H9 (cell line): ENCODE data around the gene ENO4. TPM values are rescaled to one million over a fixed set of nuclear protein-coding genes. Genes with fewer than 3 reads are reported as not detected.

Experiments used
- DNase-seq: peaks from one replicate; pipeline ENCODE4 v3.0.0-alpha.2; 2017
- H2AFZ ChIP-seq: one replicate; pipeline ENCODE4 v1.6.1; 2013; ENCODE audit warnings: mild to moderate bottlenecking, low read length, control low read depth, moderate library complexity
- H2AK5ac ChIP-seq: 2 replicates; pipeline ENCODE4 v1.6.1; 2013; ENCODE audit warnings: low read length, control low read depth, mixed read lengths; ENCODE audit not compliant: insufficient read length
- H2BK120ac ChIP-seq: one replicate; pipeline ENCODE4 v1.6.1; 2013; ENCODE audit warnings: low read depth, mild to moderate bottlenecking, low read length, control low read depth, inconsistent platforms; ENCODE audit not compliant: poor library complexity, severe bottlenecking
- H2BK12ac ChIP-seq: 2 replicates; pipeline ENCODE4 v1.6.1; 2013; ENCODE audit warnings: low read length, control low read depth, mixed read lengths, low read depth; ENCODE audit not compliant: insufficient read length
- H2BK15ac ChIP-seq: 2 replicates; pipeline ENCODE4 v1.6.1; 2013; ENCODE audit warnings: low read depth, low read length, control low read depth
- H2BK20ac ChIP-seq: one replicate; pipeline ENCODE4 v1.6.1; 2013; ENCODE audit warnings: low read depth, mild to moderate bottlenecking, low read length, control low read depth, inconsistent platforms; ENCODE audit not compliant: poor library complexity, severe bottlenecking
- H2BK5ac ChIP-seq: 2 replicates; pipeline ENCODE4 v1.6.1; 2013; ENCODE audit warnings: low read length, control low read depth, mixed read lengths; ENCODE audit not compliant: insufficient read length
- H3K14ac ChIP-seq: 2 replicates; pipeline ENCODE4 v1.6.1; 2013; ENCODE audit warnings: low read length, control low read depth; ENCODE audit not compliant: insufficient read depth
- H3K18ac ChIP-seq: 2 replicates; pipeline ENCODE4 v1.6.1; 2013; ENCODE audit warnings: low read depth, mild to moderate bottlenecking, mixed read lengths, low read length, control low read depth; ENCODE audit not compliant: insufficient read length
- H3K23ac ChIP-seq: 2 replicates; pipeline ENCODE4 v1.6.1; 2013; ENCODE audit warnings: low read length, control low read depth, mixed read lengths, low read depth; ENCODE audit not compliant: insufficient read length
- H3K23me2 ChIP-seq: 2 replicates; pipeline ENCODE4 v1.6.1; 2013; ENCODE audit warnings: low read depth, mild to moderate bottlenecking, mixed read lengths, low read length, control low read depth; ENCODE audit not compliant: insufficient read length, poor library complexity, severe bottlenecking
- H3K27ac ChIP-seq: 2 replicates; pipeline ENCODE4 v1.5.1; 2013; ENCODE audit warnings: low read length, control low read depth, mixed read lengths, low read depth; ENCODE audit not compliant: insufficient read length
- H3K27me3 ChIP-seq: 2 replicates; pipeline ENCODE4 v1.6.1; 2013; ENCODE audit warnings: low read length, control low read depth, inconsistent platforms; ENCODE audit not compliant: insufficient read depth
- H3K4ac ChIP-seq: 2 replicates; pipeline ENCODE4 v1.6.1; 2013; ENCODE audit warnings: low read depth, mild to moderate bottlenecking, control low read depth, inconsistent platforms, low read length, moderate library complexity
- H3K4me1 ChIP-seq: 2 replicates; pipeline ENCODE4 v1.6.1; 2013; ENCODE audit warnings: low read length, control low read depth, inconsistent platforms; ENCODE audit not compliant: insufficient read depth
- H3K4me2 ChIP-seq: 2 replicates; pipeline ENCODE4 v1.6.1; 2013; ENCODE audit warnings: low read length, control low read depth, mixed read lengths; ENCODE audit not compliant: insufficient read length, insufficient read depth
- H3K56ac ChIP-seq: 2 replicates; pipeline ENCODE4 v1.6.1; 2013; ENCODE audit warnings: low read depth, mild to moderate bottlenecking, mixed read lengths, low read length, control low read depth; ENCODE audit not compliant: insufficient read length
- H3K79me1 ChIP-seq: 2 replicates; pipeline ENCODE4 v1.6.1; 2013; ENCODE audit warnings: low read depth, mild to moderate bottlenecking, moderate library complexity, low read length, control low read depth, inconsistent platforms; ENCODE audit not compliant: insufficient read depth, poor library complexity, severe bottlenecking
- H3K79me2 ChIP-seq: 2 replicates; pipeline ENCODE4 v1.6.1; 2013; ENCODE audit warnings: low read length, control low read depth, inconsistent platforms; ENCODE audit not compliant: insufficient read depth
- H3K9ac ChIP-seq: 2 replicates; pipeline ENCODE4 v1.6.1; 2013; ENCODE audit warnings: low read length, control low read depth, mixed read lengths; ENCODE audit not compliant: insufficient read length; ENCODE audit errors: extremely low read depth
- H3K9me3 ChIP-seq: one replicate; pipeline ENCODE4 v1.6.1; 2013; ENCODE audit warnings: low read depth, low read length, inconsistent platforms; ENCODE audit not compliant: control insufficient read depth
- H3T11ph ChIP-seq: one replicate; pipeline ENCODE4 v1.6.1; 2013; ENCODE audit warnings: mild to moderate bottlenecking, low read length, control low read depth, inconsistent platforms
- H4K20me1 ChIP-seq: one replicate; pipeline ENCODE4 v1.6.1; 2013; ENCODE audit not compliant: control insufficient read depth, insufficient read length, insufficient read depth
- H4K5ac ChIP-seq: 2 replicates; pipeline ENCODE4 v1.6.1; 2013; ENCODE audit warnings: low read depth, mild to moderate bottlenecking, mixed read lengths, low read length, control low read depth; ENCODE audit not compliant: insufficient read length
- H4K8ac ChIP-seq: replicated peaks from 2 replicates; pipeline ENCODE4 v1.6.1; 2013; ENCODE audit warnings: low read length, control low read depth, mixed read lengths, low read depth; ENCODE audit not compliant: insufficient read length
- H4K91ac ChIP-seq: 2 replicates; pipeline ENCODE4 v1.6.1; 2013; ENCODE audit warnings: low read depth, mild to moderate bottlenecking, moderate library complexity, mixed read lengths, low read length, control low read depth; ENCODE audit not compliant: insufficient read length
- H3K27ac Mint-ChIP-seq, 3 experiments: 2 replicates in 2 of 3; 3 replicates in 1 of 3; pipeline ENCODE4 v1.8.0; 2020 to 2021; ENCODE audit warnings: mixed read lengths in 3 of 3, mild to moderate bottlenecking in 1 of 3, moderate library complexity in 1 of 3
- H3K27me3 Mint-ChIP-seq: 2 replicates; pipeline ENCODE4 v1.8.0; 2021; ENCODE audit warnings: low read depth, mild to moderate bottlenecking, moderate library complexity, mixed read lengths
- H3K36me3 Mint-ChIP-seq, 3 experiments: 2 replicates in 2 of 3; 3 replicates in 1 of 3; pipeline ENCODE4 v1.8.0; 2020 to 2021; ENCODE audit warnings: low read depth in 3 of 3, mixed read lengths in 3 of 3; ENCODE audit not compliant: insufficient read depth in 1 of 3
- H3K4me1 Mint-ChIP-seq, 2 experiments: 2 replicates each; pipeline ENCODE4 v1.8.0; 2020; ENCODE audit warnings: mixed read lengths in 2 of 2
- H3K4me3 Mint-ChIP-seq, 2 experiments: 2 replicates in 1 of 2; 3 replicates in 1 of 2; pipeline ENCODE4 v1.8.0; 2020 to 2021; ENCODE audit warnings: mild to moderate bottlenecking in 2 of 2, mixed read lengths in 2 of 2, moderate library complexity in 1 of 2
- H3K9me3 Mint-ChIP-seq, 2 experiments: 2 replicates in 1 of 2; 3 replicates in 1 of 2; pipeline ENCODE4 v1.8.0; 2020; ENCODE audit warnings: mild to moderate bottlenecking in 2 of 2, mixed read lengths in 2 of 2, moderate library complexity in 1 of 2
- WGBS: extraction: QIAGEN DNeasy Blood & Tissue Kit; methylation state at CpG from one replicate; pipeline ENCODE4 v1.1.7; 2013; ENCODE audit warnings: missing lambda C conversion rate, low lambda C conversion rate, mixed read lengths; ENCODE audit not compliant: insufficient read length; ENCODE audit errors: extremely low coverage; 5-methylcytosine and 5-hydroxymethylcytosine counted together
- total RNA-seq: library from RNA; stranded (reverse); gene quantifications from 2 replicates; pipeline ENCODE4 v1.2.1, GENCODE V29; 2021
- TF ChIP-seq, protein P1 (sequence below): fragments of 200-600 bp; sonication (generic); conservative IDR thresholded peaks from 3 replicates; pipeline ENCODE4 v1.8.0; 2021; ENCODE audit warnings: antibody characterized with exemption, mild to moderate bottlenecking

Gene ENO4
- total RNA-seq, 1 experiment from 2014 or later: 0.26 TPM

DNA sequence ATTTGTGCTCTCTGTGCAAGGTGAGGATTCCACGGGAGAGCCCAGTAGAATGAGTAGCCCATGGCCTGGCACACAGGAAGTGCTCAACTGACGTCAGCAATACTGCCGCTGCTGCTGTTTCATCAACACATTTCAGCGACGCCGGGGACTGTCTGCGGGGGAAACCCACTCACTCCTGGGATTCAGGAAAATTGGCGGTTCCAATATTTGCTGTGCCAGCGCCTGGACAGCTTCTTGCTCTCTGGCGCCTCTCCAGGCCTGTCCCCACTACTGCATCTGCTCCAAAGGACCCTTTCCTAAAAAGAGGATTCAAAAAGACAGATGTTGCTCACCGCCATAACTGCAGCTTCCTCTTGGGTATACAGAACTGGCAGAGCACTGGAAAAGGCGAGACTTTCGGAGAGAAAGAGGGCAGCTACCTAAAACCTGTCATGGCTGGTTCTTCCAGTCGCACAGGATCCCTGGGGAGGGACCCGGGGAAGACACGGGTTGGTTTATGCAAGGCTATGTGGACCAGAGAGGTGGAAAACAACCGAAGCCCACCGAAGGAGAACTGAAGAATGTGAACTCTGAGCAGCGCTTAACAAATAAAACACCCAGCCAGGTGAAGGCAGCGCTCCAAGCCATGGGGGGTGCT, 39.7 kb upstream of the ENO4 start:
- Histone ChIP-seq H3T11ph (no peak overlapping the region), H3K27me3 (no peaks in the 10 kb centered on the region; the same call in 1 of the 2 replicates), H3K4ac (no peak overlapping the region), H2BK20ac (no peak overlapping the region), H3K79me2 (no peaks in the 10 kb centered on the region), H3K27ac (no peak overlapping the region), H3K4me1 (0 out of 2 replicates have a peak, but pooled peaks cover 2% of the 10 kb centered on the region), H2BK15ac (no peak overlapping the region), H3K23ac (no peak overlapping the region), H4K91ac (no peak overlapping the region), H3K9me3 (no peaks in the 10 kb centered on the region), H3K23me2 (no peaks in the 10 kb centered on the region), H4K8ac (no peak overlapping the region), H3K4me2 (no peak overlapping the region), H3K18ac (no peak overlapping the region), H3K9ac (no peak overlapping the region), H2BK12ac (no peak overlapping the region), H3K56ac (no peak overlapping the region), H2AK5ac (no peak overlapping the region), H3K14ac (0 out of 2 replicates have a peak overlapping the region, but pooled peaks have one; percentile 57), H2BK5ac (no peak overlapping the region), H3K79me1 (no peaks in the 10 kb centered on the region), H2BK120ac (no peak overlapping the region), H4K5ac (no peak overlapping the region), H4K20me1 (no peaks in the 10 kb centered on the region), H2AFZ (no peak overlapping the region)
- Mint-ChIP-seq H3K9me3 (no peaks in the 10 kb centered on the region), H3K27ac (no peak overlapping the region; a peak in 1 of 7 replicates), H3K4me3 (no peak overlapping the region), H3K4me1 (peaks cover 13 to 23% of the 10 kb centered on the region in 2 experiments), H3K27me3 (peaks cover 46% of the 10 kb centered on the region), H3K36me3 (peaks cover 0 to 3% (median 0%) of the 10 kb centered on the region in 3 experiments; a peak in 2 of 7 replicates)
- WGBS: no CpG with 5 or more reads among the region's 20 CpGs
- TF ChIP-seq, protein P1, sequence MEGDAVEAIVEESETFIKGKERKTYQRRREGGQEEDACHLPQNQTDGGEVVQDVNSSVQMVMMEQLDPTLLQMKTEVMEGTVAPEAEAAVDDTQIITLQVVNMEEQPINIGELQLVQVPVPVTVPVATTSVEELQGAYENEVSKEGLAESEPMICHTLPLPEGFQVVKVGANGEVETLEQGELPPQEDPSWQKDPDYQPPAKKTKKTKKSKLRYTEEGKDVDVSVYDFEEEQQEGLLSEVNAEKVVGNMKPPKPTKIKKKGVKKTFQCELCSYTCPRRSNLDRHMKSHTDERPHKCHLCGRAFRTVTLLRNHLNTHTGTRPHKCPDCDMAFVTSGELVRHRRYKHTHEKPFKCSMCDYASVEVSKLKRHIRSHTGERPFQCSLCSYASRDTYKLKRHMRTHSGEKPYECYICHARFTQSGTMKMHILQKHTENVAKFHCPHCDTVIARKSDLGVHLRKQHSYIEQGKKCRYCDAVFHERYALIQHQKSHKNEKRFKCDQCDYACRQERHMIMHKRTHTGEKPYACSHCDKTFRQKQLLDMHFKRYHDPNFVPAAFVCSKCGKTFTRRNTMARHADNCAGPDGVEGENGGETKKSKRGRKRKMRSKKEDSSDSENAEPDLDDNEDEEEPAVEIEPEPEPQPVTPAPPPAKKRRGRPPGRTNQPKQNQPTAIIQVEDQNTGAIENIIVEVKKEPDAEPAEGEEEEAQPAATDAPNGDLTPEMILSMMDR: peak; percentile 83
- peak; percentile 73 for DNase-seq
